Ascending aorta (tissue), 2 donors: Measurements from ENCODE around the gene GPR39. TPM values are rescaled to one million over a fixed set of nuclear protein-coding genes. Genes with fewer than 3 reads are reported as not detected.
A peak's percentile ranks its signal among the peaks of the same experiment; 100 is the strongest.

Experiments used
- DNase-seq, 2 donors: peaks; one replicate each; pipeline ENCODE4 v3.0.0-alpha.2; 2019; ENCODE audit warnings: low spot score in 2 of 2
- H3K27ac ChIP-seq, 2 donors: fragments of 200-600 bp; sonication (generic); one replicate each; pipeline ENCODE4 v1.5.1; 2016 to 2017; ENCODE audit warnings: mild to moderate bottlenecking in 1 of 2
- H3K27me3 ChIP-seq: fragments of 200-600 bp; sonication (generic); one replicate; pipeline ENCODE4 v1.5.1; 2017
- H3K36me3 ChIP-seq, 2 donors: fragments of 200-600 bp; sonication (generic); one replicate each; pipeline ENCODE4 v1.5.1; 2016
- H3K4me1 ChIP-seq, 2 donors: fragments of 200-600 bp; sonication (generic); one replicate each; pipeline ENCODE4 v1.5.1; 2016 to 2017; ENCODE audit warnings: mild to moderate bottlenecking in 1 of 2
- H3K4me3 ChIP-seq, 2 donors: fragments of 200-600 bp; sonication (generic); one replicate each; pipeline ENCODE4 v1.5.1; 2016 to 2017; ENCODE audit warnings: mild to moderate bottlenecking in 1 of 2
- H3K9me3 ChIP-seq, 2 donors: fragments of 200-600 bp; sonication (generic); one replicate each; pipeline ENCODE4 v1.5.1; 2016
- CTCF ChIP-seq, 3 experiments: fragments of 200-600 bp in 2 of 3; fragments of 450-650 bp in 1 of 3; sonication (generic) in 2 of 3; IDR thresholded peaks; one replicate each; pipeline ENCODE4 v1.5.1; 2016 to 2019; ENCODE audit warnings: antibody characterized with exemption in 3 of 3, mild to moderate bottlenecking in 1 of 3, moderate library complexity in 1 of 3
- intact Hi-C: fragments of 100-400 bp; cut with DNase I; formaldehyde crosslinking; loops from one replicate; pipeline ENCODE4 v1.15.1; 2023
- total RNA-seq: library from RNA; depleted of rRNA; stranded (reverse); fragments of >200 nt; gene quantifications from one replicate; pipeline ENCODE4 v1.1.0, GENCODE V29; 2016

Gene GPR39
- total RNA-seq, 1 donor from 2014 or later, result 0.64 TPM

GRCh38 chr2:132448331-132448730 lies 31.7 kb downstream of the GPR39 start:
- Histone ChIP-seq H3K4me3 (no peak overlapping the region), H3K4me1 (no peaks in the 10 kb centered on the region), H3K27ac (no peak overlapping the region), H3K9me3 (no peaks in the 10 kb centered on the region), H3K36me3 (no peaks in the 10 kb centered on the region), H3K27me3 (no peaks in the 10 kb centered on the region)
- TF ChIP-seq CTCF (IDR thresholded peaks at IDR 0.05), result no peak
- no peak for DNase-seq
- intact Hi-C loops, result no loop called here

GRCh38 chr2:132448771-132449170 lies 32.2 kb downstream of the GPR39 start:
- no peaks in the 10 kb centered on the region for H3K9me3 ChIP-seq
- H3K36me3 ChIP-seq, result no peaks in the 10 kb centered on the region
- H3K27me3 ChIP-seq, result no peaks in the 10 kb centered on the region
- H3K27ac ChIP-seq, result no peak overlapping the region
- peak in 1 of 3 experiments; percentile 22 for TF ChIP-seq CTCF (IDR thresholded peaks at IDR 0.05)
- intact Hi-C loops, result no loop called here
- no peak overlapping the region for H3K4me3 ChIP-seq
- no peaks in the 10 kb centered on the region for H3K4me1 ChIP-seq
- no peak for DNase-seq

- H3K27ac ChIP-seq, result no peak overlapping the region
- H3K9me3 ChIP-seq, result no peaks in the 10 kb centered on the region
- H3K4me3 ChIP-seq, result no peak overlapping the region
- H3K27me3 ChIP-seq, result no peaks in the 10 kb centered on the region
- DNase-seq, result no peak
- H3K4me1 ChIP-seq, result no peaks in the 10 kb centered on the region
- no peak for TF ChIP-seq CTCF (IDR thresholded peaks at IDR 0.05)
- no peaks in the 10 kb centered on the region for H3K36me3 ChIP-seq
- intact Hi-C loops, result no loop called here
These were observed 33.3 kb downstream of the GPR39 start for GRCh38 chr2:132449868-132450267.

- DNase-seq, result no peak
- no peak overlapping the region for H3K4me3 ChIP-seq
- intact Hi-C loops, result no loop called here
- no peak overlapping the region for H3K27ac ChIP-seq
- no peaks in the 10 kb centered on the region for H3K4me1 ChIP-seq
- H3K36me3 ChIP-seq, result no peaks in the 10 kb centered on the region
- no peak for TF ChIP-seq CTCF (IDR thresholded peaks at IDR 0.05)
- H3K27me3 ChIP-seq, result no peaks in the 10 kb centered on the region
- peaks cover 0 to 3% of the 10 kb centered on the region in 2 donors for H3K9me3 ChIP-seq
These were observed 44.2 kb downstream of the GPR39 start for GRCh38 chr2:132460781-132461180.

GRCh38 chr2:132462236-132462635 lies 45.6 kb downstream of the GPR39 start:
- H3K36me3 ChIP-seq, result no peaks in the 10 kb centered on the region
- no peak for TF ChIP-seq CTCF (IDR thresholded peaks at IDR 0.05)
- intact Hi-C loops, result no loop called here
- no peak overlapping the region for H3K4me3 ChIP-seq
- no peak overlapping the region for H3K27ac ChIP-seq
- peaks cover 3 to 6% of the 10 kb centered on the region in 2 donors for H3K9me3 ChIP-seq
- no peak for DNase-seq
- H3K27me3 ChIP-seq, result no peaks in the 10 kb centered on the region
- no peaks in the 10 kb centered on the region for H3K4me1 ChIP-seq

GRCh38 chr2:132463719-132464118 lies 47.1 kb downstream of the GPR39 start:
- intact Hi-C loops, result no loop called here
- H3K9me3 ChIP-seq, result peaks cover 3 to 6% of the 10 kb centered on the region in 2 donors

More at GRCh38 chr2:132463719-132464118, 47.1 kb downstream of the GPR39 start:
- Histone ChIP-seq H3K4me1 (no peaks in the 10 kb centered on the region), H3K36me3 (no peaks in the 10 kb centered on the region), H3K27me3 (no peaks in the 10 kb centered on the region), H3K4me3 (no peak overlapping the region), H3K27ac (no peak overlapping the region)
- TF ChIP-seq CTCF (IDR thresholded peaks at IDR 0.05), result no peak
- DNase-seq, result no peak
